ENCODE data around the gene CALML3.

DNA sequence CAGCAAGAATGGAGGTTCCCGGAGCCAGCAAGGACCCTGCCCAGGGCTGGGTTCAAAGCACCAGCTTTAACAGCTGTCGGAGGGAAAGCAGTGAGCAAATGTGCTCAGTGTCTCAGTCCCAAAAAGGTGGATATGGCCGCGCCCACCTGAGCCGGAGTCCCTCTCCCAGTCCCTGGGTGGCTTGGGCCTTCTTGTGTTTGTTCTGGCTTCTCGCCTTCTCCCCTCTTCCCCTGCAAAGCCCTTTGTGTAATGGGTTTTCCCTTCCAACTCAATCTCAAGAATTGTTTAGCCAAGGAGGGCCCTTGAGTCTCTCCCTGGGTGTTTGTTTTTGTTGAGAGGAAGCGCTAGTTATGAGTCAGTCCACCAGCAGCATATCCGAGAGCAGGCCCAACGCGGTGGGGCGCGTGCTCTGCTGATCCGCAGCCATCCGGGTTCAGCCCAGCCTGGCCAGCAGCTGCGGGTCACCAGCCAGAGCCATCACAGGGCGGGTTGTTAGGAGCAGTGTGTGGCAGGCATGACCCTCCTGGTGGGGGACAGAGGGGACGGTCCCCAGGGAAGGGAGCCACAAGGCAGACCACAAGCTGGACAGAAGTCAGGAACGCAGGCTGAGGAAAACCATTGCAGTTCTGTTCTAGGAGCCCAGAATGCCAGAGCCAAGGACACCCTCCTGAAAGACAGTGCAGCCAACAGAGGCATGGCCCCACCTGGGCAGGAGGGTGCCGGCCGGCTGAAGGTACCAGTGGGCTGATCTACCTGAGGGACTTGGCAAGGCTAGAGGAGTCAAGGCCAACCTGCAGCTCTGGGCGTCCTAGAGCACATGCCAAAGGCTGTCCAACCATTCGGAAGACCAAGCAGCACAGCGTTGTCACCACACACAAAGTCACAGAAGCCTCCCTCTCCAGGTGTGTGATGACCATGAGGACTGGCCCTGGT is 21.3 kb downstream of the CALML3 start:
- no peak for TF ChIP-seq POLR2A (IDR thresholded peaks at IDR 0.05)
- TF ChIP-seq, protein P1, sequence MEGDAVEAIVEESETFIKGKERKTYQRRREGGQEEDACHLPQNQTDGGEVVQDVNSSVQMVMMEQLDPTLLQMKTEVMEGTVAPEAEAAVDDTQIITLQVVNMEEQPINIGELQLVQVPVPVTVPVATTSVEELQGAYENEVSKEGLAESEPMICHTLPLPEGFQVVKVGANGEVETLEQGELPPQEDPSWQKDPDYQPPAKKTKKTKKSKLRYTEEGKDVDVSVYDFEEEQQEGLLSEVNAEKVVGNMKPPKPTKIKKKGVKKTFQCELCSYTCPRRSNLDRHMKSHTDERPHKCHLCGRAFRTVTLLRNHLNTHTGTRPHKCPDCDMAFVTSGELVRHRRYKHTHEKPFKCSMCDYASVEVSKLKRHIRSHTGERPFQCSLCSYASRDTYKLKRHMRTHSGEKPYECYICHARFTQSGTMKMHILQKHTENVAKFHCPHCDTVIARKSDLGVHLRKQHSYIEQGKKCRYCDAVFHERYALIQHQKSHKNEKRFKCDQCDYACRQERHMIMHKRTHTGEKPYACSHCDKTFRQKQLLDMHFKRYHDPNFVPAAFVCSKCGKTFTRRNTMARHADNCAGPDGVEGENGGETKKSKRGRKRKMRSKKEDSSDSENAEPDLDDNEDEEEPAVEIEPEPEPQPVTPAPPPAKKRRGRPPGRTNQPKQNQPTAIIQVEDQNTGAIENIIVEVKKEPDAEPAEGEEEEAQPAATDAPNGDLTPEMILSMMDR (IDR thresholded peaks at IDR 0.05), result no peak

Measured in uterus (tissue), 2 donors.